WTC11 (cell line): ENCODE data around the gene TIMM13. TPM values are rescaled to one million over a fixed set of nuclear protein-coding genes. Genes with fewer than 3 reads are reported as not detected.
"Not testable (repeated sequence)": the region's sequence is repeated elsewhere in the genome, so short reads cannot be mapped to it uniquely, and the experiment has no call there.

Source experiments
- ATAC-seq: fragments of 200-7000 bp; cut with Tn5 transposase; 2 replicates; pipeline ENCODE4 v1.10.0; 2021; ENCODE audit warnings: mild to moderate bottlenecking, moderate library complexity
- CTCF ChIA-PET: fragments of 300-600 bp; sonication (Branson Sonifier 250); formaldehyde crosslinking; loops from one replicate; lab custom pipeline; 2021; ENCODE audit warnings: antibody characterized with exemption; lab: Charles Lee
- POLR2A ChIA-PET: fragments of 350-600 bp; sonication (Branson Sonifier 250); formaldehyde crosslinking; loops from one replicate; lab custom pipeline; 2021; ENCODE audit warnings: antibody characterized with exemption; lab: Charles Lee
- DNase-seq: peaks from one replicate; pipeline ENCODE4 v3.0.0; 2021; ENCODE audit warnings: low spot score
- H3K27ac Mint-ChIP-seq: 2 replicates; pipeline ENCODE4 v1.8.0; 2021; ENCODE audit warnings: mixed read lengths
- H3K27me3 Mint-ChIP-seq: 2 replicates; pipeline ENCODE4 v1.8.0; 2021; ENCODE audit warnings: low read depth, mild to moderate bottlenecking, moderate library complexity, mixed read lengths
- H3K36me3 Mint-ChIP-seq: 2 replicates; pipeline ENCODE4 v1.8.0; 2021; ENCODE audit warnings: mixed read lengths
- H3K4me1 Mint-ChIP-seq: 2 replicates; pipeline ENCODE4 v1.8.0; 2022; ENCODE audit warnings: mixed read lengths
- H3K4me3 Mint-ChIP-seq: 2 replicates; pipeline ENCODE4 v1.8.0; 2021; ENCODE audit warnings: mild to moderate bottlenecking, moderate library complexity, mixed read lengths
- H3K9me3 Mint-ChIP-seq: 2 replicates; pipeline ENCODE4 v1.8.0; 2021; ENCODE audit warnings: mixed read lengths
- EMX1 ChIP-seq: fragments of 250-450 bp; sonication (Bioruptor Pico); IDR thresholded peaks from 2 replicates; pipeline ENCODE4 v1.8.0; 2021; ENCODE audit warnings: mild to moderate bottlenecking
- GABPB1 ChIP-seq: sonication (generic); formaldehyde crosslinking; IDR thresholded peaks from 2 replicates; pipeline ENCODE4 v1.8.1; 2023; ENCODE audit warnings: mild to moderate bottlenecking, missing genetic modification reagents
- JUN ChIP-seq: sonication (generic); formaldehyde crosslinking; IDR thresholded peaks from 2 replicates; pipeline ENCODE4 v1.8.0; 2023; ENCODE audit warnings: mild to moderate bottlenecking, missing genetic modification reagents
- NFE2L1 ChIP-seq: sonication (generic); formaldehyde crosslinking; IDR thresholded peaks from 2 replicates; pipeline ENCODE4 v1.8.1; 2023; ENCODE audit warnings: missing genetic modification reagents
- PRRX2 ChIP-seq: fragments of 250-450 bp; sonication (Bioruptor Pico); IDR thresholded peaks from 2 replicates; pipeline ENCODE4 v1.8.0; 2021; ENCODE audit warnings: mild to moderate bottlenecking
- SP1 ChIP-seq: sonication (generic); formaldehyde crosslinking; conservative IDR thresholded peaks from 2 replicates; pipeline ENCODE4 v1.8.1; 2022; ENCODE audit warnings: missing genetic modification reagents
- TCF7 ChIP-seq: sonication (generic); formaldehyde crosslinking; IDR thresholded peaks from 2 replicates; pipeline ENCODE4 v1.8.0; 2022; ENCODE audit warnings: mild to moderate bottlenecking, low read depth, missing genetic modification reagents, moderate library complexity
- TEAD4 ChIP-seq: sonication (generic); formaldehyde crosslinking; IDR thresholded peaks from 2 replicates; pipeline ENCODE4 v1.8.0; 2022; ENCODE audit warnings: mild to moderate bottlenecking, missing genetic modification reagents
- TP53 ChIP-seq: sonication (generic); formaldehyde crosslinking; IDR thresholded peaks from 2 replicates; pipeline ENCODE4 v1.8.1; 2023; ENCODE audit warnings: mild to moderate bottlenecking, missing genetic modification reagents
- ZBTB21 ChIP-seq: sonication (generic); formaldehyde crosslinking; IDR thresholded peaks from 2 replicates; pipeline ENCODE4 v1.8.1; 2023; ENCODE audit warnings: mild to moderate bottlenecking, missing genetic modification reagents, borderline replicate concordance
- ZNF121 ChIP-seq: sonication (generic); formaldehyde crosslinking; IDR thresholded peaks from 2 replicates; pipeline ENCODE4 v1.8.0; 2023; ENCODE audit warnings: missing genetic modification reagents
- ZNF396 ChIP-seq: fragments of 250-450 bp; sonication (Bioruptor Pico); IDR thresholded peaks from 2 replicates; pipeline ENCODE4 v1.8.0; 2021; ENCODE audit warnings: mild to moderate bottlenecking, moderate library complexity, borderline replicate concordance
- ZNF416 ChIP-seq: fragments of 250-450 bp; sonication (Bioruptor Pico); IDR thresholded peaks from 2 replicates; pipeline ENCODE4 v1.9.0; 2021; ENCODE audit warnings: mild to moderate bottlenecking, inconsistent platforms
- ZNF671 ChIP-seq: fragments of 250-450 bp; sonication (Bioruptor Pico); IDR thresholded peaks from 2 replicates; pipeline ENCODE4 v1.8.0; 2021; ENCODE audit warnings: mild to moderate bottlenecking
- total RNA-seq: library from RNA; stranded (reverse); gene quantifications from 3 replicates; pipeline ENCODE4 v1.2.3, GENCODE V29; 2021
- TF ChIP-seq, protein P1 (sequence below): sonication (generic); formaldehyde crosslinking; IDR thresholded peaks from 2 replicates; pipeline ENCODE4 v1.8.0; 2023; ENCODE audit warnings: mild to moderate bottlenecking, missing genetic modification reagents
- TF ChIP-seq, protein P2 (sequence below): sonication (generic); formaldehyde crosslinking; IDR thresholded peaks from 2 replicates; pipeline ENCODE4 v1.8.1; 2023; ENCODE audit warnings: mild to moderate bottlenecking, missing genetic modification reagents, moderate library complexity
- TF ChIP-seq, protein P3 (sequence below): sonication (generic); formaldehyde crosslinking; IDR thresholded peaks from 2 replicates; pipeline ENCODE4 v1.8.0; 2022; ENCODE audit warnings: mild to moderate bottlenecking, missing genetic modification reagents
- TF ChIP-seq, protein P4 (sequence below): sonication (generic); formaldehyde crosslinking; conservative IDR thresholded peaks from 2 replicates; pipeline ENCODE4 v1.8.1; 2023; ENCODE audit warnings: mild to moderate bottlenecking, low read depth, missing genetic modification reagents, moderate library complexity
- TF ChIP-seq, protein P5 (sequence below): sonication (generic); formaldehyde crosslinking; IDR thresholded peaks from 2 replicates; pipeline ENCODE4 v1.8.0; 2023; ENCODE audit warnings: missing genetic modification reagents, mild to moderate bottlenecking, borderline replicate concordance

Gene TIMM13
- total RNA-seq, 1 experiment from 2014 or later, result 342 TPM

DNA sequence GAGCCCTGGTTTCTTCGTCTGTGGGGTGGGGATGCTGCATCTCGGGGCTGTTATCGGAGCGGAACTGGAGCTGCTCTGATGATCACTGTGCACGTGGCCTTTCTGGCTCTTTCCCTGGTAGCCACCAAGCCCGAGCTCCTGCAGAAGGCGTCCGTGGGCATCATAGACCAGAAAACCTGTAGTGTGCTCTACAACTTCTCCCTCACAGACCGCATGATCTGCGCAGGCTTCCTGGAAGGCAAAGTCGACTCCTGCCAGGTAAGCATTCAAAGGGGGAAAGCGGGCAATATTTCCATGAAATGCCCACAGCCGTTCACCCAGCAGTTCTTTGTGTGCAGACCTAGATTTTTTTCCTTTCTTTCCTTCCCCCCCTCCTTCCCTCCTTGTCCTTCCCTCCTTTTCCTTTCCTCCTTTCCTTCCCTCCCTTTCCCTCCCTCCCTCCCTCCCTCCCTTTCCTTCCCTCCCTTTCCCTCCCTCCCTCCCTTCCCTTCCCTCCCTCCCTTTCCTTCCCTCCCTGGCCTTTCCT lies 9.4 kb downstream of the TIMM13 start:
- TF ChIP-seq EMX1 (no peak), ZNF121 (no peak), SP1 (CRISPR knock-in tag) (no peak), GABPB1 (CRISPR knock-in tag) (no peak), JUN (no peak), ZNF416 (no peak), TEAD4 (no peak)
- TF ChIP-seq, protein P1, sequence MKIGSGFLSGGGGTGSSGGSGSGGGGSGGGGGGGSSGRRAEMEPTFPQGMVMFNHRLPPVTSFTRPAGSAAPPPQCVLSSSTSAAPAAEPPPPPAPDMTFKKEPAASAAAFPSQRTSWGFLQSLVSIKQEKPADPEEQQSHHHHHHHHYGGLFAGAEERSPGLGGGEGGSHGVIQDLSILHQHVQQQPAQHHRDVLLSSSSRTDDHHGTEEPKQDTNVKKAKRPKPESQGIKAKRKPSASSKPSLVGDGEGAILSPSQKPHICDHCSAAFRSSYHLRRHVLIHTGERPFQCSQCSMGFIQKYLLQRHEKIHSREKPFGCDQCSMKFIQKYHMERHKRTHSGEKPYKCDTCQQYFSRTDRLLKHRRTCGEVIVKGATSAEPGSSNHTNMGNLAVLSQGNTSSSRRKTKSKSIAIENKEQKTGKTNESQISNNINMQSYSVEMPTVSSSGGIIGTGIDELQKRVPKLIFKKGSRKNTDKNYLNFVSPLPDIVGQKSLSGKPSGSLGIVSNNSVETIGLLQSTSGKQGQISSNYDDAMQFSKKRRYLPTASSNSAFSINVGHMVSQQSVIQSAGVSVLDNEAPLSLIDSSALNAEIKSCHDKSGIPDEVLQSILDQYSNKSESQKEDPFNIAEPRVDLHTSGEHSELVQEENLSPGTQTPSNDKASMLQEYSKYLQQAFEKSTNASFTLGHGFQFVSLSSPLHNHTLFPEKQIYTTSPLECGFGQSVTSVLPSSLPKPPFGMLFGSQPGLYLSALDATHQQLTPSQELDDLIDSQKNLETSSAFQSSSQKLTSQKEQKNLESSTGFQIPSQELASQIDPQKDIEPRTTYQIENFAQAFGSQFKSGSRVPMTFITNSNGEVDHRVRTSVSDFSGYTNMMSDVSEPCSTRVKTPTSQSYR (CRISPR knock-in tag), result no peak
- TF ChIP-seq, protein P2, sequence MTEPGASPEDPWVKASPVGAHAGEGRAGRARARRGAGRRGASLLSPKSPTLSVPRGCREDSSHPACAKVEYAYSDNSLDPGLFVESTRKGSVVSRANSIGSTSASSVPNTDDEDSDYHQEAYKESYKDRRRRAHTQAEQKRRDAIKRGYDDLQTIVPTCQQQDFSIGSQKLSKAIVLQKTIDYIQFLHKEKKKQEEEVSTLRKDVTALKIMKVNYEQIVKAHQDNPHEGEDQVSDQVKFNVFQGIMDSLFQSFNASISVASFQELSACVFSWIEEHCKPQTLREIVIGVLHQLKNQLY, result no peak
- TF ChIP-seq, protein P3, sequence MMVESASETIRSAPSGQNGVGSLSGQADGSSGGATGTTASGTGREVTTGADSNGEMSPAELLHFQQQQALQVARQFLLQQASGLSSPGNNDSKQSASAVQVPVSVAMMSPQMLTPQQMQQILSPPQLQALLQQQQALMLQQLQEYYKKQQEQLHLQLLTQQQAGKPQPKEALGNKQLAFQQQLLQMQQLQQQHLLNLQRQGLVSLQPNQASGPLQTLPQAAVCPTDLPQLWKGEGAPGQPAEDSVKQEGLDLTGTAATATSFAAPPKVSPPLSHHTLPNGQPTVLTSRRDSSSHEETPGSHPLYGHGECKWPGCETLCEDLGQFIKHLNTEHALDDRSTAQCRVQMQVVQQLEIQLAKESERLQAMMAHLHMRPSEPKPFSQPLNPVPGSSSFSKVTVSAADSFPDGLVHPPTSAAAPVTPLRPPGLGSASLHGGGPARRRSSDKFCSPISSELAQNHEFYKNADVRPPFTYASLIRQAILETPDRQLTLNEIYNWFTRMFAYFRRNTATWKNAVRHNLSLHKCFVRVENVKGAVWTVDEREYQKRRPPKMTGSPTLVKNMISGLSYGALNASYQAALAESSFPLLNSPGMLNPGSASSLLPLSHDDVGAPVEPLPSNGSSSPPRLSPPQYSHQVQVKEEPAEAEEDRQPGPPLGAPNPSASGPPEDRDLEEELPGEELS (CRISPR knock-in tag), result no peak
- no peak overlapping the region for H3K4me3 Mint-ChIP-seq
- peaks cover 4% of the 10 kb centered on the region; the same call in 1 of the 2 replicates for H3K36me3 Mint-ChIP-seq
- H3K27me3 Mint-ChIP-seq, result peaks cover 17% of the 10 kb centered on the region
- POLR2A ChIA-PET, result no interaction called here
- no peaks in the 10 kb centered on the region for H3K9me3 Mint-ChIP-seq
- DNase-seq (no peak), ATAC-seq (no peak)
- CTCF ChIA-PET, result no interaction called here
- no peak overlapping the region for H3K27ac Mint-ChIP-seq
- no peaks in the 10 kb centered on the region for H3K4me1 Mint-ChIP-seq

DNA sequence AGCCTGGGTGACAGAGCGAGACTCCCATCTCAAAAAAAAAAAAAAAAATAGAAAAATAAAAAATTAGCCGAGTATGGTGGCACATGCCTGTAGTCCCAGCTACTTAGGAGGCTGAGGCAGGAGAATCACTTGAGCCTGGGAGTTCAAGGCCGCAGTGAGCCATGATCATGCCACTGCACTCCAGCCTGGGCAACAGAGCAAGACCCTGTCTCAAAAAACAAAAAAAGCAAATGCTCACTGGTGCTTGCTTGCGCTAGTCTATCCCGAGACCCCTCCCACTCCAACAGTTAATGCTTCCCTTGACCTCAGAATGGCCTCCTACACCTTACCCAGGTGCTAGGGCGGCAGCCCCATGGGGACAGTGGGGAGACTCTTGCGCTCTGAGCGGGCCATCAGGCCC lies 9.9 kb downstream of the TIMM13 start:
- H3K36me3 Mint-ChIP-seq, H3K27ac Mint-ChIP-seq, H3K9me3 Mint-ChIP-seq, POLR2A ChIA-PET, H3K4me1 Mint-ChIP-seq, H3K4me3 Mint-ChIP-seq, ATAC-seq: not testable (repeated sequence)
- peaks cover 21% of the 10 kb centered on the region for H3K27me3 Mint-ChIP-seq
- CTCF ChIA-PET, result interaction anchor here (0.7 kb wide), 1 partner anchor 746 kb away, joined by 3 read pairs; no protein-coding TSS in a partner anchor
- TF ChIP-seq ZNF121, result peak; percentile 67; the same call in 1 of the 2 replicates
- TF ChIP-seq, all 79 proteins: peak for 1; not testable (repeated sequence) for 78
- DNase-seq, result not testable (repeated sequence)

DNA sequence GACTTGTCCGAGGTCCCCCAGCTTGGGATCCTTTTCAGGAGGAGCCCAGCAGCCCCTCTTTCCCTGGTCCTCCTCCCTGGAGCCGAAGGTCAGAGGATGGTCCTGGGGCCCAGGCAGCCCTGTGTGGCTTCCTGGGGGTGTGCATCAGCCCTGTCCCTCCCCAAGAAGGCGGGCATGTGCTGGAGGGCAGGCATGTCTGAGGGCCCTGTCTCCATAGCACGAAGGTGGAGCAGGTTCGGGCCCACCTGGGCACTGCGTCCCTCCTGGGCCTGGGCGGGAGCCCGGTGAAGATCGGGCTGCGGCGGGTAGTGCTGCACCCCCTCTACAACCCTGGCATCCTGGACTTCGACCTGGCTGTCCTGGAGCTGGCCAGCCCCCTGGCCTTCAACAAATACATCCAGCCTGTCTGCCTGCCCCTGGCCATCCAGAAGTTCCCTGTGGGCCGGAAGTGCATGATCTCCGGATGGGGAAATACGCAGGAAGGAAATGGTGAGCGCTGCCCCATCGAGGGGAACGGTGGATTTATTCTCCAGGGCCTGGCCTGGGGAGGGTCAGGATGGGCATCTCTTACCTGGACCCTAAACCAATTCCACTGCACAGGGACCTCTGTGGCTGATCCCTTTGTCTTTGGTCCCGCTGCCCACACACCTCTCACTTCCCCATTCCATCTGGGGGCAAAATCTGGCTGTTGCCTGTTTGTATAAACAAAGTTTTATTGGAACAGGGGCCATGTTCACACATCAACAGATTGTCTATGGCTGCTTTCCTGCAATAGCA lies 10.9 kb downstream of the TIMM13 start:
- POLR2A ChIA-PET, result no interaction called here
- TF ChIP-seq, protein P4, sequence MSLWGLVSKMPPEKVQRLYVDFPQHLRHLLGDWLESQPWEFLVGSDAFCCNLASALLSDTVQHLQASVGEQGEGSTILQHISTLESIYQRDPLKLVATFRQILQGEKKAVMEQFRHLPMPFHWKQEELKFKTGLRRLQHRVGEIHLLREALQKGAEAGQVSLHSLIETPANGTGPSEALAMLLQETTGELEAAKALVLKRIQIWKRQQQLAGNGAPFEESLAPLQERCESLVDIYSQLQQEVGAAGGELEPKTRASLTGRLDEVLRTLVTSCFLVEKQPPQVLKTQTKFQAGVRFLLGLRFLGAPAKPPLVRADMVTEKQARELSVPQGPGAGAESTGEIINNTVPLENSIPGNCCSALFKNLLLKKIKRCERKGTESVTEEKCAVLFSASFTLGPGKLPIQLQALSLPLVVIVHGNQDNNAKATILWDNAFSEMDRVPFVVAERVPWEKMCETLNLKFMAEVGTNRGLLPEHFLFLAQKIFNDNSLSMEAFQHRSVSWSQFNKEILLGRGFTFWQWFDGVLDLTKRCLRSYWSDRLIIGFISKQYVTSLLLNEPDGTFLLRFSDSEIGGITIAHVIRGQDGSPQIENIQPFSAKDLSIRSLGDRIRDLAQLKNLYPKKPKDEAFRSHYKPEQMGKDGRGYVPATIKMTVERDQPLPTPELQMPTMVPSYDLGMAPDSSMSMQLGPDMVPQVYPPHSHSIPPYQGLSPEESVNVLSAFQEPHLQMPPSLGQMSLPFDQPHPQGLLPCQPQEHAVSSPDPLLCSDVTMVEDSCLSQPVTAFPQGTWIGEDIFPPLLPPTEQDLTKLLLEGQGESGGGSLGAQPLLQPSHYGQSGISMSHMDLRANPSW (CRISPR knock-in tag), result no peak
- TF ChIP-seq ZBTB21 (CRISPR knock-in tag) (no peak), TP53 (CRISPR knock-in tag) (no peak), TCF7 (no peak), PRRX2 (CRISPR knock-in tag) (no peak), NFE2L1 (CRISPR knock-in tag) (no peak), SP1 (CRISPR knock-in tag) (no peak), JUN (no peak), ZNF671 (CRISPR knock-in tag) (no peak), ZNF396 (CRISPR knock-in tag) (no peak)
- TF ChIP-seq, protein P5, sequence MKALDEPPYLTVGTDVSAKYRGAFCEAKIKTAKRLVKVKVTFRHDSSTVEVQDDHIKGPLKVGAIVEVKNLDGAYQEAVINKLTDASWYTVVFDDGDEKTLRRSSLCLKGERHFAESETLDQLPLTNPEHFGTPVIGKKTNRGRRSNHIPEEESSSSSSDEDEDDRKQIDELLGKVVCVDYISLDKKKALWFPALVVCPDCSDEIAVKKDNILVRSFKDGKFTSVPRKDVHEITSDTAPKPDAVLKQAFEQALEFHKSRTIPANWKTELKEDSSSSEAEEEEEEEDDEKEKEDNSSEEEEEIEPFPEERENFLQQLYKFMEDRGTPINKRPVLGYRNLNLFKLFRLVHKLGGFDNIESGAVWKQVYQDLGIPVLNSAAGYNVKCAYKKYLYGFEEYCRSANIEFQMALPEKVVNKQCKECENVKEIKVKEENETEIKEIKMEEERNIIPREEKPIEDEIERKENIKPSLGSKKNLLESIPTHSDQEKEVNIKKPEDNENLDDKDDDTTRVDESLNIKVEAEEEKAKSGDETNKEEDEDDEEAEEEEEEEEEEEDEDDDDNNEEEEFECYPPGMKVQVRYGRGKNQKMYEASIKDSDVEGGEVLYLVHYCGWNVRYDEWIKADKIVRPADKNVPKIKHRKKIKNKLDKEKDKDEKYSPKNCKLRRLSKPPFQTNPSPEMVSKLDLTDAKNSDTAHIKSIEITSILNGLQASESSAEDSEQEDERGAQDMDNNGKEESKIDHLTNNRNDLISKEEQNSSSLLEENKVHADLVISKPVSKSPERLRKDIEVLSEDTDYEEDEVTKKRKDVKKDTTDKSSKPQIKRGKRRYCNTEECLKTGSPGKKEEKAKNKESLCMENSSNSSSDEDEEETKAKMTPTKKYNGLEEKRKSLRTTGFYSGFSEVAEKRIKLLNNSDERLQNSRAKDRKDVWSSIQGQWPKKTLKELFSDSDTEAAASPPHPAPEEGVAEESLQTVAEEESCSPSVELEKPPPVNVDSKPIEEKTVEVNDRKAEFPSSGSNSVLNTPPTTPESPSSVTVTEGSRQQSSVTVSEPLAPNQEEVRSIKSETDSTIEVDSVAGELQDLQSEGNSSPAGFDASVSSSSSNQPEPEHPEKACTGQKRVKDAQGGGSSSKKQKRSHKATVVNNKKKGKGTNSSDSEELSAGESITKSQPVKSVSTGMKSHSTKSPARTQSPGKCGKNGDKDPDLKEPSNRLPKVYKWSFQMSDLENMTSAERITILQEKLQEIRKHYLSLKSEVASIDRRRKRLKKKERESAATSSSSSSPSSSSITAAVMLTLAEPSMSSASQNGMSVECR (CRISPR knock-in tag), result no peak

More for the DNA sequence above, 10.9 kb downstream of the TIMM13 start:
- Mint-ChIP-seq H3K27me3 (peaks cover 29% of the 10 kb centered on the region), H3K4me1 (no peaks in the 10 kb centered on the region), H3K4me3 (no peak overlapping the region), H3K27ac (no peak overlapping the region), H3K36me3 (peaks cover 4% of the 10 kb centered on the region; the same call in 1 of the 2 replicates), H3K9me3 (peaks cover 4% of the 10 kb centered on the region)
- DNase-seq (no peak), ATAC-seq (no peak)
- CTCF ChIA-PET, result interaction anchor here (0.7 kb wide), 3 partner anchors 195 to 747 kb away, joined by 3 to 4 read pairs (median 3); no protein-coding TSS in a partner anchor
